ENCODE results near the gene EVA1A. TPM values are rescaled to one million over a fixed set of nuclear protein-coding genes. Genes with fewer than 3 reads are reported as not detected.

EVA1A gene
- total RNA-seq, 3 donors from 2014 or later (not counting 1 experiment from before 2014, with no cell fraction given): not detected

- no peaks in the 10 kb centered on the region for H3K4me1 Mint-ChIP-seq
- H3K27ac ChIP-seq (ENCODE audit: low read length): no peak overlapping the region
- no peaks in the 10 kb centered on the region for H3K27me3 Mint-ChIP-seq (ENCODE audit: low read depth in 2 of 2)
- H3K36me3 ChIP-seq (ENCODE audit: control insufficient read depth, insufficient read depth, low read length): no peaks in the 10 kb centered on the region
- H3K36me3 Mint-ChIP-seq: no peaks in the 10 kb centered on the region
- no peaks in the 10 kb centered on the region for H3K4me1 ChIP-seq (ENCODE audit: control insufficient read depth, insufficient read depth, low read length)
- no peaks in the 10 kb centered on the region for H3K27me3 ChIP-seq (ENCODE audit: control insufficient read depth, insufficient read depth, low read length)
- intact Hi-C loops (cut with micrococcal nuclease): no loop called here
- H3K9me3 Mint-ChIP-seq: peaks cover 0 to 9% of the 10 kb centered on the region in 2 donors
- no peak overlapping the region for H3K27ac Mint-ChIP-seq
- H3K4me3 ChIP-seq (ENCODE audit: low read length): no peak overlapping the region
- H3K4me3 Mint-ChIP-seq: no peak overlapping the region
- WGBS (ENCODE audit: insufficient coverage): 76% methylated on average over 5 of the region's 5 CpGs
- no peak for TF ChIP-seq CTCF (IDR thresholded peaks at IDR 0.05)
- no peaks in the 10 kb centered on the region for H3K9me3 ChIP-seq (ENCODE audit: control insufficient read depth, insufficient read depth, low read length)
- DNase-seq: no peak
- ATAC-seq: no peak
Observed at GRCh38 chr2:75453384-75454240, 107.1 kb downstream of the EVA1A start.

- H3K4me3 ChIP-seq (ENCODE audit: low read length): no peak overlapping the region
- H3K4me1 ChIP-seq (ENCODE audit: control insufficient read depth, insufficient read depth, low read length): no peaks in the 10 kb centered on the region
- no peaks in the 10 kb centered on the region for H3K36me3 ChIP-seq (ENCODE audit: control insufficient read depth, insufficient read depth, low read length)
- Mint-ChIP-seq H3K4me1 (no peaks in the 10 kb centered on the region), H3K27me3 (ENCODE audit: low read depth in 2 of 2) (no peaks in the 10 kb centered on the region), H3K9me3 (peaks cover 0 to 12% of the 10 kb centered on the region in 2 donors), H3K4me3 (no peak overlapping the region), H3K27ac (no peak overlapping the region), H3K36me3 (no peaks in the 10 kb centered on the region)
- no peak for TF ChIP-seq CTCF (IDR thresholded peaks at IDR 0.05)
- no peaks in the 10 kb centered on the region for H3K9me3 ChIP-seq (ENCODE audit: control insufficient read depth, insufficient read depth, low read length)
- intact Hi-C loops (cut with micrococcal nuclease): no loop called here
- DNase-seq (no peak), ATAC-seq (no peak)
- H3K27ac ChIP-seq (ENCODE audit: low read length): no peak overlapping the region
- no peaks in the 10 kb centered on the region for H3K27me3 ChIP-seq (ENCODE audit: control insufficient read depth, insufficient read depth, low read length)
- 100% methylated on average over 1 of the region's 1 CpG for WGBS (ENCODE audit: insufficient coverage)
Observed at GRCh38 chr2:75450068-75450467, 110.7 kb downstream of the EVA1A start.

DNA sequence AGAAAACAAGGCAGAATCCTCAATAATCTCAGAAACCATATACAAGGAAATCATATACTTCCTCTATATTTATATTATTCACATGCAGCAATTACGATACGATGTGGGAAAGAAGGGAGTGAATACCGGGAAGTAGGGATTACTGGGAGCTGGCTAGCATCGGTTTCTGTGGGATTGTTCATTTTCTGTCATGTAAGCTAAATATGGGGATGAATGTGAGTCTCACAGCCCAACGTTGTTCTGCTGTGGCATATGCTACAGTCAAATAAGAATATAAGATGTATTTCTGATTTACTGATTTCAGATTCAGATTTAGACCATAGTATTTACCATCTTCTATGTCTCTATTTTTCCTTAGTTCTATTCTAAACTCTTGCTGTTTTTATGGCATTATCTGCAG is 113.6 kb downstream of the EVA1A start:
- Histone ChIP-seq H3K4me1 (ENCODE audit: control insufficient read depth, insufficient read depth, low read length) (no peaks in the 10 kb centered on the region), H3K27me3 (ENCODE audit: control insufficient read depth, insufficient read depth, low read length) (no peaks in the 10 kb centered on the region), H3K4me3 (ENCODE audit: low read length) (no peak overlapping the region), H3K27ac (ENCODE audit: low read length) (no peak overlapping the region), H3K36me3 (ENCODE audit: control insufficient read depth, insufficient read depth, low read length) (no peaks in the 10 kb centered on the region), H3K9me3 (ENCODE audit: control insufficient read depth, insufficient read depth, low read length) (no peaks in the 10 kb centered on the region)
- H3K4me1 Mint-ChIP-seq: no peaks in the 10 kb centered on the region
- H3K36me3 Mint-ChIP-seq: no peaks in the 10 kb centered on the region
- no peak for DNase-seq
- TF ChIP-seq CTCF (IDR thresholded peaks at IDR 0.05): no peak
- no peak overlapping the region for H3K4me3 Mint-ChIP-seq
- WGBS (ENCODE audit: insufficient coverage): 96% methylated on average over 5 of the region's 5 CpGs
- no peak overlapping the region for H3K27ac Mint-ChIP-seq
- H3K27me3 Mint-ChIP-seq (ENCODE audit: low read depth in 2 of 2): no peaks in the 10 kb centered on the region
- intact Hi-C loops (cut with micrococcal nuclease): no loop called here
- peaks cover 3 to 9% of the 10 kb centered on the region in 2 donors for H3K9me3 Mint-ChIP-seq
- ATAC-seq: no peak

Other genes starting within 250 kb of the EVA1A start
- gene MRPL19, start 85.8 kb upstream of the EVA1A start, total RNA-seq: 10 to 100 TPM; 11.9 to 22.9 (median 17.8) TPM
- 10 to 100 TPM; 12.0 to 16.2 (median 13.5) TPM for gene GCFC2, start 150.0 kb upstream of the EVA1A start, total RNA-seq